ENCODE results near the gene ADAMTS5.

ADAMTS5 gene

GRCh38 chr21:26967062-26967913, at the start of gene ADAMTS5:
TSS of gene ADAMTS5 (minus strand) at chr21:26967088. CDS start at chr21:26966391, 697 bp downstream.
- no peak for DNase-seq (ENCODE audit: low read depth)

GRCh38 chr21:27001526-27001925, 34.6 kb upstream of the ADAMTS5 start:
- no peak for DNase-seq (ENCODE audit: low read depth)

GRCh38 chr21:26983576-26983975, 16.7 kb upstream of the ADAMTS5 start:
- no peak for DNase-seq (ENCODE audit: low read depth)

- no peak for DNase-seq (ENCODE audit: low read depth)
Measured at GRCh38 chr21:26982767-26983166, 15.9 kb upstream of the ADAMTS5 start.

GRCh38 chr21:26977746-26978145, 10.9 kb upstream of the ADAMTS5 start:
- no peak for DNase-seq (ENCODE audit: low read depth)

- DNase-seq (ENCODE audit: low read depth), result no peak
Measured at GRCh38 chr21:26973226-26973625, 6.3 kb upstream of the ADAMTS5 start.

GRCh38 chr21:26972192-26972591, 5.3 kb upstream of the ADAMTS5 start:
- DNase-seq (ENCODE audit: low read depth), result no peak

GRCh38 chr21:26969971-26970725, 3.3 kb upstream of the ADAMTS5 start:
- no peak for DNase-seq (ENCODE audit: low read depth)

- DNase-seq (ENCODE audit: low read depth), result no peak
Measured at GRCh38 chr21:26966649-26967061, 233 bp downstream of the ADAMTS5 start.

GRCh38 chr21:26965907-26966581, 844 bp downstream of the ADAMTS5 start:
- DNase-seq (ENCODE audit: low read depth), result no peak

GRCh38 chr21:26965040-26965906, 1.6 kb downstream of the ADAMTS5 start:
- no peak for DNase-seq (ENCODE audit: low read depth)

- DNase-seq (ENCODE audit: low read depth), result no peak
Measured at GRCh38 chr21:26964170-26964778, 2.6 kb downstream of the ADAMTS5 start.

- DNase-seq (ENCODE audit: low read depth), result no peak
Measured at GRCh38 chr21:26962621-26963181, 4.2 kb downstream of the ADAMTS5 start.

- DNase-seq (ENCODE audit: low read depth), result no peak
Measured at GRCh38 chr21:26961698-26962097, 5.2 kb downstream of the ADAMTS5 start.

- no peak for DNase-seq (ENCODE audit: low read depth)
Measured at GRCh38 chr21:26958788-26959187, 8.1 kb downstream of the ADAMTS5 start.

GRCh38 chr21:26956813-26957212, 10.1 kb downstream of the ADAMTS5 start:
- DNase-seq (ENCODE audit: low read depth), result no peak

- no peak for DNase-seq (ENCODE audit: low read depth)
Measured at GRCh38 chr21:26956216-26956615, 10.7 kb downstream of the ADAMTS5 start.

- DNase-seq (ENCODE audit: low read depth), result no peak
Measured at GRCh38 chr21:26954662-26955121, 12.2 kb downstream of the ADAMTS5 start.

- DNase-seq (ENCODE audit: low read depth), result no peak
Measured at GRCh38 chr21:26952374-26953066, 14.4 kb downstream of the ADAMTS5 start.

GRCh38 chr21:26949830-26950229, 17.1 kb downstream of the ADAMTS5 start:
- DNase-seq (ENCODE audit: low read depth), result no peak
